Duodenal mucosa (tissue), 2 donors: Measurements from ENCODE around the gene ANXA4.
"Not testable (repeated sequence)": the region's sequence is repeated elsewhere in the genome, so short reads cannot be mapped to it uniquely, and the experiment has no call there.

Experiments used
- H3K27ac ChIP-seq: one replicate; pipeline ENCODE4 v1.7.0; 2013; ENCODE audit warnings: low read depth, low read length
- H3K27me3 ChIP-seq, 2 donors: one replicate each; pipeline ENCODE4 v1.7.0; 2013; ENCODE audit warnings: low read length in 2 of 2, control low read depth in 1 of 2; ENCODE audit not compliant: insufficient read depth in 2 of 2, control insufficient read depth in 1 of 2
- H3K36me3 ChIP-seq, 2 donors: one replicate each; pipeline ENCODE4 v1.7.0; 2013; ENCODE audit warnings: low read length in 2 of 2, control low read depth in 1 of 2; ENCODE audit not compliant: insufficient read depth in 2 of 2, control insufficient read depth in 1 of 2
- H3K4me1 ChIP-seq, 2 donors: one replicate each; pipeline ENCODE4 v1.7.0; 2013; ENCODE audit warnings: low read length in 2 of 2, control low read depth in 1 of 2; ENCODE audit not compliant: insufficient read depth in 2 of 2, control insufficient read depth in 1 of 2
- H3K4me3 ChIP-seq, 2 donors: one replicate each; pipeline ENCODE4 v1.7.0; 2013; ENCODE audit warnings: low read length in 2 of 2, low read depth in 1 of 2
- H3K9ac ChIP-seq, 2 donors: one replicate each; pipeline ENCODE4 v1.7.0; 2013; ENCODE audit warnings: low read length in 2 of 2, low read depth in 1 of 2
- H3K9me3 ChIP-seq, 2 donors: one replicate each; pipeline ENCODE4 v1.7.0; 2013; ENCODE audit warnings: low read length in 2 of 2, control low read depth in 1 of 2; ENCODE audit not compliant: control insufficient read depth in 1 of 2

Gene ANXA4

DNA sequence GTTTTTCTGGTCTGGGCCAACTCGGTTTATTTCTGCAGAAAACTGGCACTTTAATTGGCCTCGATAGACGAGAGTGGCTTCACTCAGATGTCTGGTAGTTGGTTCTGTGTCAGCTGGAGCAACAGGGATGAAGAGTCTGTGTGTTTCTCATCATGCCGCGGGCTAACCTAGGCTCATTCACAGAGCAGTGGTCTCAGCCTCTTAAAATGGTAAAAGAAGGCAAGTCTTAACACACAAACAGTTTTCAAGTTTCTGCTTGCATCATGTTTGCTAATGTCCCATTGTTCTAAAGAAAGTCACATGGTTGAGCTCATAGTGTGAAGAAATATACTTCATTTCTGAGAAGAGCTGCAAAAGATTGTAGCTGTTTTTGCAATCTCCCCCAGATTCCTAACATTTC, 37.5 kb upstream of the ANXA4 start:
- Histone ChIP-seq H3K4me1 (no peaks in the 10 kb centered on the region), H3K27ac (no peak overlapping the region)

GRCh38 chr2:69709290-69709689, 32.6 kb upstream of the ANXA4 start:
- no peak overlapping the region for H3K9ac ChIP-seq
- H3K9me3 ChIP-seq = no peaks in the 10 kb centered on the region
- no peak overlapping the region for H3K27ac ChIP-seq
- no peak overlapping the region for H3K4me3 ChIP-seq
- no peaks in the 10 kb centered on the region for H3K36me3 ChIP-seq
- no peaks in the 10 kb centered on the region for H3K4me1 ChIP-seq
- no peaks in the 10 kb centered on the region for H3K27me3 ChIP-seq

More for the DNA sequence above, 37.5 kb upstream of the ANXA4 start:
- H3K9me3 ChIP-seq = no peaks in the 10 kb centered on the region
- H3K27me3 ChIP-seq = no peaks in the 10 kb centered on the region
- no peak overlapping the region for H3K4me3 ChIP-seq
- no peaks in the 10 kb centered on the region for H3K36me3 ChIP-seq
- no peak overlapping the region for H3K9ac ChIP-seq

DNA sequence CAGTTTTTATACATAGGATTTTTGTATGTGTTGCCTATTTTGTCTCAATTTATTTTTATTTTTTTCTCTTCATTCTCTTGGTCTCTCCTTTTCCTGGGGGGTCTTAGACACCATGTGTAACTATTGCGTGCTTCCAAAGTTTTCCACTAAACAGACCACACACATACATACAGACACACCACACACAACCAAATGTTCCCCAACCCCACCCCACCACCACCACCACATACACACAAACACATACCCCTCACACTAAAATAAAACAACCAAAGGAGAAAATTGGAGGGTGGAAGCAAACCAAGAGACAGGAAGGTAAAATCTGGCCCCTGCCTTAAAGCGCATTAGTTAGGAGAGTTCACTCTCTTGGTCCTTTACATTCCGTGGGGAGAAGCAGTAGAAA, 30.0 kb upstream of the ANXA4 start:
- Histone ChIP-seq H3K9me3 (no peaks in the 10 kb centered on the region), H3K27me3 (no peaks in the 10 kb centered on the region), H3K27ac (no peak overlapping the region), H3K9ac (no peak overlapping the region), H3K36me3 (no peaks in the 10 kb centered on the region), H3K4me3 (no peak overlapping the region), H3K4me1 (peaks cover 0 to 3% of the 10 kb centered on the region in 2 donors)

DNA sequence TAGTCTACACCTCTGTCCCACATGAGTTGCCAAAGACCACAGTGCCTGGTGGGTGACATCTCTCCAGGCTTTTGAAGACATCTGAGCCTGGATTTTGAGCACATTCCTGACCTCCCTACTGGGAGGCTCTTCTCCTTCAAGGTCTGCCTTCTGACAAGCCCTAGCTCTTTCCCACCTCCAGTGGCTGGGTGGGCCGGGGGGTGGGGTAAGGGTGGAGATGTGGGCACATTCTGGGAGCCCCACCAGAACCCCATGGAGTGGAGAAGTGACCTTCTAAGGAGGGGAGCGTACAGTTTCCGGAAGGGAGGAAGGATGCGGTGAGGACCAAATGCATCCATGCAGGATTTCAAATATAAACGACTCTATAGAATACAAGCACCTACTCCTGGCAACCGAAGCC, 27.9 kb upstream of the ANXA4 start:
- no peak overlapping the region for H3K27ac ChIP-seq
- H3K36me3 ChIP-seq = no peaks in the 10 kb centered on the region
- no peaks in the 10 kb centered on the region for H3K27me3 ChIP-seq
- H3K4me1 ChIP-seq = peaks cover 0 to 3% of the 10 kb centered on the region in 2 donors
- H3K9ac ChIP-seq = no peak overlapping the region
- no peaks in the 10 kb centered on the region for H3K9me3 ChIP-seq
- no peak overlapping the region for H3K4me3 ChIP-seq

GRCh38 chr2:69714539-69715220, 27.3 kb upstream of the ANXA4 start:
- not testable (repeated sequence) for H3K36me3 ChIP-seq, H3K4me3 ChIP-seq, H3K4me1 ChIP-seq, H3K9me3 ChIP-seq, H3K27me3 ChIP-seq, H3K27ac ChIP-seq
- peak overlapping the region in 1 of 2 donors; percentile 22 for H3K9ac ChIP-seq

DNA sequence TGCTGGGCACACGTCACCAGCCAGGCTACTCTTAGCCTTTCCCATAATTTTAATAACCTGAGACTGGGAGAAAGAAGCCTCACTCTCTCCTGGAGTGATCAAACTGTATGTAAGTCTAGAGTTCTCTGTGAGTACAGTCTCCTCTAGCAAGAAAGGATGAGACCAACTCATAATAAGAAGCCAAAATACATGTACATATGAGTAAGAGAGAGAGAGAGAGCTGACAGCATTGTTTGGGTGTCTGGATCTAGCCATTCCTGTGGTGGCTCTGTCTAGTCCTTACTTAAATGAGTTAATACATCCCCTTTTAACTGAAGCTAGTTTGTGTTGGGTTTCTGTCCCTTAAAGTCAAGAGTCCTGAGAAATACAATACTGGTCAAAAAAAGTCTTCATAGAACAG, 26.0 kb upstream of the ANXA4 start:
- H3K4me1 ChIP-seq = peaks cover 0 to 3% of the 10 kb centered on the region in 2 donors
- H3K4me3 ChIP-seq = no peak overlapping the region
- no peaks in the 10 kb centered on the region for H3K27me3 ChIP-seq
- H3K27ac ChIP-seq = no peak overlapping the region
- no peak overlapping the region for H3K9ac ChIP-seq
- H3K36me3 ChIP-seq = no peaks in the 10 kb centered on the region
- H3K9me3 ChIP-seq = no peaks in the 10 kb centered on the region

DNA sequence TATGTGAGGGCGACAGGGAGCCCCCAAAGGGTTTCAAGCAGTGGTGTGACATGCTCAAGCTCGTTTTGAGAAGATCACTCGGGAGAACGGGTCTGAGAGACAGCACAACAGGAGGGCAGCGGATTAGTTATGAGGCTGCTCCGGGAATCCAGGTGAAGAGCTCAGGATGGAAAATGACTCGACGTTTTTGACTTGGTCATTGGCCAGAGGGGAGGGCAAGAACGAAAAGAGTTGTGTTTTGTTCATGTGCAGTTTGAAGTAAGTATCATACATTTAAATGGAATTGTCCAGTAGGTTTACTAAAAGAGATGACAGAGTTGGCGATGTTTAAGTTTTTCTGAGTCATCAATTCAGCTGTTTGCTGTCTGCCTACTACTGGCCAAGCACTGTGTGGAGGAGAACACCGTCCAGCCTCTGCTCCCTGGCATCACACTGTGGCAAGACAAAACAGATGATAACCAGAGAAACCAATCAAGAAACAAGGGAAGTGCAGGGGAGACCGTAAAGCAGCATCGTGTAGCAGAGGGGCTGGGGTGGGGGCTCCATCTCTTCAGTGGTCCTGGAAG, 25.3 kb upstream of the ANXA4 start:
- Histone ChIP-seq H3K36me3 (no peaks in the 10 kb centered on the region), H3K9ac (no peak overlapping the region), H3K4me3 (no peak overlapping the region), H3K4me1 (peaks cover 0 to 3% of the 10 kb centered on the region in 2 donors), H3K9me3 (no peaks in the 10 kb centered on the region), H3K27ac (no peak overlapping the region), H3K27me3 (no peaks in the 10 kb centered on the region)

GRCh38 chr2:69717186-69717585, 24.7 kb upstream of the ANXA4 start:
- no peaks in the 10 kb centered on the region for H3K36me3 ChIP-seq
- H3K4me3 ChIP-seq = no peak overlapping the region
- H3K4me1 ChIP-seq = peaks cover 0 to 3% of the 10 kb centered on the region in 2 donors
- H3K9me3 ChIP-seq = no peaks in the 10 kb centered on the region
- H3K27me3 ChIP-seq = no peaks in the 10 kb centered on the region
- no peak overlapping the region for H3K27ac ChIP-seq
- H3K9ac ChIP-seq = no peak overlapping the region

DNA sequence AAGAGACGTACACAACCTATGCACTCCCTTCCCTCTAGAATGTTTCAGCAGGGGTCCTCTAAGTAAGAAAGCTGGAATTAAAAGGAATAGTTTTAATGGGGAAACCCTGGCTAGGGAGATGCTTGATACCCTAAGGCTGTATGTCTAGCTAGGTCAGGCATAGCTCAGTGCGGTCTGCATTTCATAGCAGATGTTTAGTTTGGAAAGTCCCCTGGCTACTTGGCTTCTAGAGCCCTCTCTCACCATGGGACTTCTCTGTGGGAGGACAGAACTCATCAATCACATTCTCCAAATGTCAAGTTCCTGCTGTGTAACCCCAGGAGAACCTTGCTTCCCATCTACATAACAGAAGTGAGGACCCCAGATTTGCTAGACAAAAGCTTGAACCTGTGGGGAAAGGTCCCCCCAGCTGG, 24.1 kb upstream of the ANXA4 start:
- H3K9me3 ChIP-seq = no peaks in the 10 kb centered on the region
- no peaks in the 10 kb centered on the region for H3K36me3 ChIP-seq
- H3K27me3 ChIP-seq = no peaks in the 10 kb centered on the region
- H3K4me1 ChIP-seq = peaks cover 0 to 3% of the 10 kb centered on the region in 2 donors
- H3K9ac ChIP-seq = no peak overlapping the region
- H3K4me3 ChIP-seq = no peak overlapping the region
- no peak overlapping the region for H3K27ac ChIP-seq

DNA sequence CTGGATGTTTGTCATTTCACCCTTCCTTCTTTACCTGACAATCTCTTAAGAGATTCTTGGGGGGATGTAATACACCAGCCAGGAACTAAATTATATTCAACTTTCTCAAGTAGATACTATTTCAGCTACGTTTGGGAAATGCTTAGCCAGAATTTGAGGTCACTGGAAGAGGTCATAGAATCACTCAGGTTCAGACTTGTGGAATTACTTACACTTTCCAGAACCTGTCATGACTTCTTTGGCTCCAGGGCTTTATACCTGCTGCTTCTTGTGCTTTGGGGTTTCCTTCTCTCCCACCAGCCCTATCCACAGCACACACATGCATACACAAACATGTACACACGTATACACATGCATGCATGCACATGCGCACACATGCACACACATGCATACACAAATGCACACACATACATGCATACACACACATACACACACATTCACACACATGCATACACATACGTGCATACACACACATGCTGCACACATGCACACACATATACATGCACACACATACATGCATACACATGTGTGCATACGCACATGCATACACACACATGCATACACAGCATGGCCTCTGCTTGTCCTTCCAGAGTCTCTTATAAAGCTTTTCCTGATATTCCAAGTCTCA, 23.5 kb upstream of the ANXA4 start:
- Histone ChIP-seq H3K27ac (no peak overlapping the region), H3K4me3 (no peak overlapping the region), H3K9ac (no peak overlapping the region), H3K36me3 (no peaks in the 10 kb centered on the region), H3K4me1 (peaks cover 0 to 3% of the 10 kb centered on the region in 2 donors), H3K27me3 (no peaks in the 10 kb centered on the region), H3K9me3 (no peaks in the 10 kb centered on the region)
